ENCODE measurements around the gene CCDC106.

- TF ChIP-seq CBFB (CRISPR knock-in tag; IDR thresholded peaks at IDR 0.05; ENCODE audit: low read depth) (no peak), FOXK1 (CRISPR knock-in tag; IDR thresholded peaks at IDR 0.05) (no peak), KAT7 (CRISPR knock-in tag; IDR thresholded peaks at IDR 0.05; ENCODE audit: borderline replicate concordance) (no peak), ZNF425 (CRISPR knock-in tag; conservative IDR thresholded peaks at IDR 0.05) (no peak), ZNF532 (CRISPR knock-in tag; IDR thresholded peaks at IDR 0.05; ENCODE audit: borderline replicate concordance) (no peak), JUN (CRISPR knock-in tag; IDR thresholded peaks at IDR 0.05) (no peak), IRF2 (CRISPR knock-in tag; IDR thresholded peaks at IDR 0.05; ENCODE audit: borderline replicate concordance, low read depth) (no peak), CREB1 (CRISPR knock-in tag; IDR thresholded peaks at IDR 0.05) (no peak)
These were observed 6.4 kb upstream of the CCDC106 start for GRCh38 chr19:55641426-55642152.

Data from WTC11 (cell line).